ENCODE measurements around the gene ESR1. TPM values are rescaled to one million over a fixed set of nuclear protein-coding genes. Genes with fewer than 3 reads are reported as not detected.

Gene ESR1
- total and polyA plus RNA-seq, 2 donors (not counting 3 experiments of a cell fraction or from before 2014, with no cell fraction given) = 0.01 TPM; not detected in 1

GRCh38 chr6:151916680-151917164, 109.2 kb downstream of the ESR1 start:
- no peaks in the 10 kb centered on the region for H3K9me1 ChIP-seq (replicated peaks; ENCODE audit: control insufficient read depth, extremely low read depth, insufficient read depth, low read length)
- no peaks in the 10 kb centered on the region for H3K36me3 ChIP-seq (ENCODE audit: control insufficient read depth in 2 of 2, extremely low read depth in 1 of 2, insufficient read depth in 2 of 2, low read length in 2 of 2)
- POLR2A ChIA-PET = no interaction called here
- H3K4me3 ChIP-seq (replicated peaks in 1 of 3; ENCODE audit: insufficient read depth in 1 of 3, low read depth in 1 of 3, low read length in 3 of 3) = no peak overlapping the region
- TF ChIP-seq POLR2AphosphoS5 (IDR thresholded peaks at IDR 0.05; ENCODE audit: insufficient read depth, low read depth, low read length) = no peak
- TF ChIP-seq MYC (IDR thresholded peaks at IDR 0.05; ENCODE audit: low read depth, low read length) = no peak
- TF ChIP-seq, protein P1, sequence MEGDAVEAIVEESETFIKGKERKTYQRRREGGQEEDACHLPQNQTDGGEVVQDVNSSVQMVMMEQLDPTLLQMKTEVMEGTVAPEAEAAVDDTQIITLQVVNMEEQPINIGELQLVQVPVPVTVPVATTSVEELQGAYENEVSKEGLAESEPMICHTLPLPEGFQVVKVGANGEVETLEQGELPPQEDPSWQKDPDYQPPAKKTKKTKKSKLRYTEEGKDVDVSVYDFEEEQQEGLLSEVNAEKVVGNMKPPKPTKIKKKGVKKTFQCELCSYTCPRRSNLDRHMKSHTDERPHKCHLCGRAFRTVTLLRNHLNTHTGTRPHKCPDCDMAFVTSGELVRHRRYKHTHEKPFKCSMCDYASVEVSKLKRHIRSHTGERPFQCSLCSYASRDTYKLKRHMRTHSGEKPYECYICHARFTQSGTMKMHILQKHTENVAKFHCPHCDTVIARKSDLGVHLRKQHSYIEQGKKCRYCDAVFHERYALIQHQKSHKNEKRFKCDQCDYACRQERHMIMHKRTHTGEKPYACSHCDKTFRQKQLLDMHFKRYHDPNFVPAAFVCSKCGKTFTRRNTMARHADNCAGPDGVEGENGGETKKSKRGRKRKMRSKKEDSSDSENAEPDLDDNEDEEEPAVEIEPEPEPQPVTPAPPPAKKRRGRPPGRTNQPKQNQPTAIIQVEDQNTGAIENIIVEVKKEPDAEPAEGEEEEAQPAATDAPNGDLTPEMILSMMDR (IDR thresholded peaks at IDR 0.05; ENCODE audit: extremely low read depth in 1 of 2, insufficient read depth in 1 of 2, low read depth in 1 of 2, low read length in 2 of 2) = no peak
- TF ChIP-seq, protein P2, sequence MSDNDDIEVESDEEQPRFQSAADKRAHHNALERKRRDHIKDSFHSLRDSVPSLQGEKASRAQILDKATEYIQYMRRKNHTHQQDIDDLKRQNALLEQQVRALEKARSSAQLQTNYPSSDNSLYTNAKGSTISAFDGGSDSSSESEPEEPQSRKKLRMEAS (IDR thresholded peaks at IDR 0.05; ENCODE audit: insufficient read depth, insufficient read length) = no peak
- TF ChIP-seq GATA2 (IDR thresholded peaks at IDR 0.05; ENCODE audit: insufficient read depth, insufficient read length, low read depth, low read length) = no peak
- no peak for TF ChIP-seq FOS (IDR thresholded peaks at IDR 0.05; ENCODE audit: borderline replicate concordance, insufficient read depth, low read length)
- TF ChIP-seq POLR2A (IDR thresholded peaks at IDR 0.05; ENCODE audit: low read depth, low read length) = no peak
- no peak for TF ChIP-seq EZH2 (IDR thresholded peaks at IDR 0.05; ENCODE audit: borderline replicate concordance, low read depth, low read length, severe bottlenecking)
- TF ChIP-seq JUN (IDR thresholded peaks at IDR 0.05; ENCODE audit: borderline replicate concordance, insufficient read depth, insufficient read length, low read depth) = no peak
- CTCF ChIA-PET = no interaction called here
- no peak for FAIRE-seq
- no TSS peak for BruUV-seq (replicated peaks)
- no peaks in the 10 kb centered on the region for H4K20me1 ChIP-seq (replicated peaks; ENCODE audit: control insufficient read depth, extremely low read depth, insufficient read depth, low read length)
- intact Hi-C loops (cut with micrococcal nuclease) = no loop called here
- no peak overlapping the region for H3K4me2 ChIP-seq (ENCODE audit: insufficient read depth, low read length)
- no peaks in the 10 kb centered on the region for H3K4me1 ChIP-seq (ENCODE audit: control insufficient read depth, extremely low read depth, insufficient read depth, low read length)
- no peak overlapping the region for H3K27ac ChIP-seq (ENCODE audit: insufficient read depth, low read depth, low read length)
- no peak overlapping the region for H3K9ac ChIP-seq (replicated peaks; ENCODE audit: extremely low read depth, insufficient read depth, low read length)
- no peaks in the 10 kb centered on the region for H3K9me3 ChIP-seq (replicated peaks; ENCODE audit: control insufficient read depth, insufficient read depth, low read length)
- H3K27me3 ChIP-seq (ENCODE audit: control insufficient read depth in 2 of 2, insufficient read depth in 2 of 2, low read length in 2 of 2) = no peaks in the 10 kb centered on the region
- dilution Hi-C loops (cut with MboI; ENCODE audit: extremely low pct_ligation_motif_present, low sequenced_read_pairs) = no loop called here
- no peak overlapping the region for H2AFZ ChIP-seq (ENCODE audit: low read depth, low read length)
- no peaks in the 10 kb centered on the region for H3K79me2 ChIP-seq (ENCODE audit: control insufficient read depth, insufficient read depth, low read length)
- no peak for DNase-seq (ENCODE audit: low read depth, low spot score)
